NK-92 treated with Interleukin-12 subunit alpha and Interleukin-12 subunit beta, amount 100 ng/mL, for 24 hours (cell line): ENCODE results near the gene ZBTB32.

ENCODE experiments used
- DNase-seq: peaks from one replicate; lab custom pipeline; 2025; lab: John Stamatoyannopoulos, UW

ZBTB32 gene

DNA sequence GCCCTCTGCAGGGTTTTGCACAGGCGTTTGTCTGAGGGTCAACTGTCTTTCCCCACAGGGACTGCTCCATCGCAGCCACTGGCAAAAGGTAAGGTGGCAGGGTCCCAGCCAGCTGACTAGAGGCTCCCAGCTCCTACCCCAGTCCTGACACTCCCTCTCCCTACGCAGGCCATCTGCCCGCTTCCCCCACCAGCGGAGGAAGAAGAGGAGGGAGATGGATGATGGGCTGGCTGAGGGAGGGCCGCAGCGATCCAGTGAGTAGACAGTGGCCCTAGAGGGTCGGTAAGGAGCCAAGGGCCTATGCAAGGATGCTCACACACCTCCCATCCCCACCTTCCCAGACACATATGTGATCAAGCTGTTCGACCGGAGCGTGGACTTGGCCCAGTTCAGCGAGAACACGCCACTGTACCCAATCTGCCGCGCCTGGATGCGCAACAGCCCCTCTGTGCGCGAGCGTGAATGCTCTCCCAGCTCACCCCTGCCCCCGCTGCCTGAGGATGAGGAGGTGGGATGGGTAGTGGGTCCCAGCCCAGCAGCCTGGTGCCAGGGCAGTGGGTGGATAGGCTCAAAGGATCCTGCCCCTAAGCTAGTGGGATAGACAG, 48.5 kb downstream of the ZBTB32 start:
- no peak for DNase-seq

DNA sequence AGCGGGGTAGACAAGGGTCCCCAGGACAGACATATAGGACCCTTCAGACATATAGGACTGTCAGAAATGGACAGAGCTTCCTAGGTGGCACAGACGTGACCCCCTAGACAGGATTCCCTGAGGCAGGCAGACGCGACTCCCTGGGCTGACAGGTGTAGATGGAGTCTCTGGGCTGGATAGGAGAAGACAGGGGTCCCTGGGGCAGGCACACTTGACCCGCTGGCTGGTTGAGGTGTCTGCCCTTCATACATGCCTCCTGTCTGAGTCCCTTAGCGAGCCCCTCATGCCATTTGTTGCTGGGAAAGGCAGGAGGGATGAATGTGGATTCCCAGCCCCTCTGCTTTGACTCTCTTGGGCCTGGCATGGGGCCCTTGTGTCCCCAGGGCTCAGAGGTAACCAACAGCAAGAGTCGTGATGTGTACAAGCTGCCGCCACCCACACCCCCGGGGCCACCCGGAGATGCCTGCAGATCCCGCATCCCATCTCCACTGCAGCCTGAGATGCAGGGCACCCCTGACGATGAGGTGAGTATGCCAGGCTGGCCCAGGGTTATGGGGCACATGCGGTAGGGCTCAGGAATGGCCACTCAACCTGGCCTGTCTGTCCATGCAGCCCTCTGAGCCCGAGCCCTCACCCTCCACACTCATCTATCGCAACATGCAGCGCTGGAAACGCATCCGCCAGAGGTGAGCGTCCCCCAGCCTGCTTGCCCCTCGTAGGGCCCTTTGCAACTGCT, 49.4 kb downstream of the ZBTB32 start:
- DNase-seq, result no peak

DNA sequence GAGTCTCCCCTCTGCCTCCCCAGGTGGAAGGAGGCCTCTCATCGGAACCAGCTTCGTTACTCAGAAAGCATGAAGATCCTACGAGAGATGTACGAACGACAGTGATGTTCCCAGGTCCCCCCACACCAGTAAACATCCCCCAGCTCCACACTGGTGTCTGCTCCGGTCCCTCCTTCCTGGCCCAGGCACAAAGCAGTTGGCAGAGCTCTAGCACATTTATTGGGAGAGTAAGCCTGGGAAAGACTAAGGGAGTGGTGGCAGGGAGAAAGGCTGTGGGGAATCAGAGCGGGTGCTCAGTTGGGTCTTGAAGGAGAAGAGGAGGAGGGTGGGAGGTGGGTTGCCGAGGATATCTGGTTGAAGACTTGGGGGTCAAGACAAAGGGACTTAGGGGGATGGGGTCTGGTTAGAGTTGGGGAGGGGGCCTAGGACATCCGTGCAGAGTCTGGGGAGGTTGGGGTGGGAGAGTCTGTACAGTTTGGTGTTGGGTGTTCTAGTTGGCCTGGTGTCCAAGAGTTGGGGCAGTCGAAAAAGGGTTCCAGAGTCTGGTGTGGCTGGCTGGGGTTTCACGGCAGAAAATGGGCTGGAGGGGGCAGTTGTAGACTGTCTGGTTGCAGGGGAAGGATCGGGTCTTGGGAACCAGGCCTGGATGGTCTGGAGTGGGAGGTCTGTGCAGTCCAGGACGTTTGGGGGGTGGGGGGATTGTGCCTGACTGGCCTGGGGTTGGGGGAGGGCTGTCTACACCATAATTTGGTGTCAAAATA, 50.2 kb downstream of the ZBTB32 start:
- no peak for DNase-seq

DNA sequence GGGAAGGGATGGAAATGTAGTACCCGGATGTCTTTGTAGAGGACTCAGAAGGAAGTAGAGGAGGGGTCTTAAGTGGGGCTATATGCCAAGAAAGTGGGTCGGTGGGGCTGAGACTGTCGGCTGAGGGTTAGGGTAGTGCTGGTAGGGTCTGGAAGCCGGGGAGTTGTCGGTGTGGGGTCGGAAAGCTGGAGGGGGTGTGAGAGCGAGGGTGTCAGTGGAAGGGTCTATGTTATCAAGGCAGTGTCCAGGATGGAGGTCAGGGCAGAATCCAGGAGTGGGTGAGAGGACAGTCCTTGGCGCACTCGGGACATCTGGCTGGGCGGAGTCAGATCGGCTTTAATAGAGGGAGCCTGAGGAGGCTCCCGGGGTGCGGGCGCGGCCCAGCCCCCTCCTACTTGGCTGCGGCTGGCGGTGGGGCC, 50.8 kb downstream of the ZBTB32 start:
- DNase-seq, result no peak

DNA sequence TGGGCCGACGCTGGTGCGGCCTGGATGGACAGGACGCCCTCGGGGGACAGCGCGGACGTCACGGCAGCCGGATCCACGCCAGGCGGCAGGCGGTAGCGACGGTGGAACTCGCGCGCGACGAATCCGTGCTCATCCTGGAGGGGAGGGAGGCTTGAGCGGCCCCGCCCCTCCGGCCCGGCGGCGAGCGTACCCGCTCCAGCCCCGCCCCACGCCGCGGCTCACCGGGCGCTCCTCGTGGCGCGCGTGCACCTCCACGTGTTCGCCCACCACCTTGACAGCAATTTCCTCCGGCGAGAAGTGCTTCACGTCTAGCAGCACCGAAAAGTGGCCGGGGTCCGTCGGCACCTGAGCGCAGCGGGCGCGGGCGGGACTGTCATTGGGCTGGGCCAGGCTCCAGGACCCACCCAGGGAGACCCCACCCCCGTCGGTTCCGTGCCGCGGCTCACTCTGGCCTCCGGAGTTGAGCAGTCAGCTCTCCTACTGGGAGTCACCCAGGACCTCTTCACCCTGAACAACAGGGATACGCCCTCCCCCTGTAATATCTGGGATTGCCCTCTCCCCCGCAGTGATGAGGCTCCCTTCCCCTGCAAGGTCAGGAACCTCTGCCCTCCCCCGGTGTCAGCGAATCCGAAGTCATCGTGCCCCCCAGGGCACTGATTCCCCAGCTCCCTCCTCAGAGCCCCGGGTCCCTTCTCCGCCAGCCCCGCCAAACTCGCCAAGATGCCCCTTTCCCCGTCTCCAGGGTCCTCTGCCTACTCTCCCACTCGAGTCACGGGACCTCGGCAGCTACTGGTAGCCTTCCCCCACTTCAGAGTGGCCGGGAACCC, 51.4 kb downstream of the ZBTB32 start:
- DNase-seq, result no peak

- DNase-seq, result no peak
Observed at GRCh38 chr19:35756377-35757230, 52.2 kb downstream of the ZBTB32 start, which contains the start of gene HSPB6. Gene HSPB6, minus strand, starts transcription at chr19:35757029. Its CDS starts 21 bp downstream, at chr19:35757008.

- DNase-seq, result no peak
Observed at GRCh38 chr19:35757231-35757748, 52.9 kb downstream of the ZBTB32 start.

DNA sequence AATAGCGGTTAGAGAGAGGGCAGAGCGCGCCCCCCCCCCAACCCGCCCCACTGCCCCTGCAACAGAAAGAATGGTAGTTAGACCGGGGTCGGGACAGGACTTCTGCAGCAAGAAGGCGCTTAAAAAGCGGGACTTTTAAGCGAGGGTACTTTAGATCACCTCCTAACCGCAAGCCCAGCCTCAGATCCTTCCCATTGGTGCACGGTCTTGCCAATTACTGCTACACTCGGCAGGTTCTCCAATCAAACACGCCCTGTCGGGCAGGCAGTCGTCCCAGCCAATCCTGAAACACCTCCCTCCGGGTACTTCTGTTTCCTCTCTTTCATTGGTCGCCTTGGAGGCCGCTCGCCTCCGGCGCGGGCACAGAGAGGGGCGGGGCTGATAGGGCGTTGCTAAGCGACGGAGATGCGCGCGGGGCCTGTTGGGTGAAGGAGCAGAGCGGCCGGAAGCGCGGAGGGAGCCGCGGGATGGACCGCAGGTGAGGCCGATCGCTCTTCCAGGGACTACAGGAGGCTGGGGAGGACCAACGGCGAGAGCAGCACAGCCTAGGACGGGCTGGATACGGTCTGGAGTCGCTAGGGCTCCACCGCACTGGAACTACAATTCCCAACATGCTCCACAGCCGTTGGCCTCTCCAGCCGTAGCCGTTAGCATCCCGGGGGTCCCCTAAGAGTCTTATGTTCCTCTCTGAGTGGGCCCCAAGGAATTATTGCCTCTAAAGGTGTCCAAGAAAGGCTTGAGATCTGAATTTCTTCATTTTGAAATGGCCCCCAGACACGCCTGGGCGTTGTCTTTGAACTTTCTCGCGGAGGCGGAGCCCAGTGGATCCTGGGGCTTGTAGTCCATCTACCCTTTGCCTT, 53.6 kb downstream of the ZBTB32 start, which contains the start of gene PROSER3:
Gene PROSER3 (plus strand): TSS at position 428 of the 860 bp plus-strand sequence. CDS start 40 bp downstream, at position 468.
- peak; percentile 98 for DNase-seq

DNA sequence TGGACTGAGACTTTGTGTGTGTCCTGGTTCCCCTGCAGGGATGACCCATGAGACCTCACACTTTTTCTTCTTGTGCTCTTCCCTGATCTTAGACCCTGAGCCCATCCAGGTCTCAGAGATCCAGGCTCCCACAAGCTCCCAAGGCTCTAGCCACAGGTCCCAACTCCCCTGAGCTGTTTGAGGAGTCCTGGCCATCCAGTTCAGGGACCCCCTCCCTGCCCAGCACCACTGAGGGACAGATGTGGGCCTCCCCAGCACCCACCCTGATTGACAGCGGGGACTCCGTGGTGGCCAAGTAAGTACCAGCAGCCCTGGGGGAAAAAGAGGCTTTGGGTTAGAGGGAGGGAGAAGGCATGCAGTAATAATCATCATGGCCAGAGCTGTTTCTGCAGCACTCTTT, 55.3 kb downstream of the ZBTB32 start:
- no peak for DNase-seq

DNA sequence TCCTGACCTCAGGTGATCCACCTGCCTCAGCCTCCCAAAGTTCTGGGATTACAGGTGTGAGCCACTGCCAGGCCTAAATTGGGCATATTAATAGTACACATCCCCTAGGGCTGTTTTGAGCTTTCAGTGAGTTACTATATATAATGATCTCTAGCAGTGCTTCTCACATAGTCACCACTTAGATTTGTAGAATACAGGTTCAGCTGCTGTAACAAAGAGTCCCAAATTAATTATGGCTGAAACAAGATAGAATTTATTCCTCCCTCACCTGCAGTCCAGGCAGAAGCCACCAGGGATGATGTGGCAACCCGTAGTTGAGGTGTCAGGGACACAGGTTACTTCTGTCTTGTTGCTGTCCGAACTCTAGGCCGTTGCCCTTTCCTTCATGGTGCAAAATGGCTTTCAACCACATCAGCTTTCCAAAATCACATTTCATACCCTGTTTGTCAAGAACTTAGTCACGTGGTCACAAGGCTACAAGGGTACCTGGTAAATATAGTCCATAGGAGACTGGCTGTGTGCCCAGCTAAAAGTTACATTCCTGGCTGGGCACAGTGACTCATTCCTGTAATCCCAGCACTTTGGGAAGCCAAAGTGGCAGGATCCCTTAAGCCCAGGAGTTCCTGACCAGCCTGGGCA, 56.5 kb downstream of the ZBTB32 start:
- DNase-seq, result no peak

GRCh38 chr19:35764432-35765315, 60.3 kb downstream of the ZBTB32 start:
- no peak for DNase-seq
